KOPT-K1 (cell line): Measurements from ENCODE around the gene FMOD.
"Not testable (repeated sequence)": the region's sequence is repeated elsewhere in the genome, so short reads cannot be mapped to it uniquely, and the experiment has no call there.

Source experiments
- H3K27ac ChIP-seq: fragments of 200-600 bp; sonication (generic); 2 replicates; pipeline ENCODE4 v1.5.1; 2016; ENCODE audit warnings: antibody characterized with exemption, mild to moderate bottlenecking, low read depth, low read length; ENCODE audit not compliant: poor library complexity, severe bottlenecking
- H3K36me3 ChIP-seq: fragments of 200-600 bp; sonication (generic); 2 replicates; pipeline ENCODE4 v1.5.1; 2017; ENCODE audit warnings: antibody characterized with exemption, mild to moderate bottlenecking, low read length, moderate library complexity; ENCODE audit not compliant: insufficient read depth
- H3K9me3 ChIP-seq: fragments of 200-600 bp; sonication (generic); 2 replicates; pipeline ENCODE4 v1.5.1; 2017; ENCODE audit warnings: antibody characterized with exemption, low read length, mild to moderate bottlenecking; ENCODE audit not compliant: insufficient read depth, poor library complexity, severe bottlenecking

Gene FMOD

DNA sequence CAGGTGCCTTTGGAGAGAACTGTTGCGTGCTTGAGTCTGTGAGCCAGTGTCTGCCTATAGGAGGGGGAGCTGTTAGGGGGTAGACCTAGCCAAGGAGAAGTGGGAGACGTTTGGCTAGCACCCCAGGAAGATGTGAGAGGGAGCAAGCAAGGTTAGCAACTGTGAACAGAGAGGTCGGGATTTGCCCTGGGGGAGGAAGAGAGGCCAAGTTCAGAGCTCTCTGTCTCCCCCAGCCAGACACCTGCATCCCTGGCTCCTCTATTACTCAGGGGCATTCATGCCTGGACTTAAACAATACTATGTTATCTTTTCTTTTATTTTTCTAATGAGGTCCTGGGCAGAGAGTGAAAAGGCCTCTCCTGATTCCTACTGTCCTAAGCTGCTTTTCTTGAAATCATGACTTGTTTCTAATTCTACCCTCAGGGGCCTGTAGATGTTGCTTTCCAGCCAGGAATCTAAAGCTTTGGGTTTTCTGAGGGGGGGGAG is 43.2 kb downstream of the FMOD start:
- Histone ChIP-seq H3K27ac (no peak overlapping the region), H3K9me3 (no peaks in the 10 kb centered on the region), H3K36me3 (0 out of 2 replicates have a peak, but pooled peaks cover 5% of the 10 kb centered on the region)

DNA sequence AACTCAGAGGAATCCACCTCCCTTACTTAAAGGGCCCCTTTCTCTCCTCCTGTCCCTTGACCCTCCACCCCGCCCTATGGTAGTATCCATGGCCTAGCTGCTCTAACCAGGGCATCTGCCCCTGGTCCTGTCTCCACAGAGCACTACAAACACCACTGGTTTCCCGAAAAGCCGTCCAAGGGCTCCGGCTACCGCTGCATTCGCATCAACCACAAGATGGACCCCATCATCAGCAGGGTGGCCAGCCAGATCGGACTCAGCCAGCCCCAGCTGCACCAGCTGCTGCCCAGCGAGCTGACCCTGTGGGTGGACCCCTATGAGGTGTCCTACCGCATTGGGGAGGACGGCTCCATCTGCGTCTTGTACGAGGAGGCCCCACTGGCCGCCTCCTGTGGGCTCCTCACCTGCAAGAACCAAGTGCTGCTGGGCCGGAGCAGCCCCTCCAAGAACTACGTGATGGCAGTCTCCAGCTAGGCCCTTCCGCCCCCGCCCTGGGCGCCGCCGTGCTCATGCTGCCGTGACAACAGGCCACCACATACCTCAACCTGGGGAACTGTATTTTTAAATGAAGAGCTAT is 43.9 kb downstream of the FMOD start:
- H3K9me3 ChIP-seq = no peaks in the 10 kb centered on the region
- H3K27ac ChIP-seq = no peak overlapping the region
- H3K36me3 ChIP-seq = 0 out of 2 replicates have a peak, but pooled peaks cover 5% of the 10 kb centered on the region

DNA sequence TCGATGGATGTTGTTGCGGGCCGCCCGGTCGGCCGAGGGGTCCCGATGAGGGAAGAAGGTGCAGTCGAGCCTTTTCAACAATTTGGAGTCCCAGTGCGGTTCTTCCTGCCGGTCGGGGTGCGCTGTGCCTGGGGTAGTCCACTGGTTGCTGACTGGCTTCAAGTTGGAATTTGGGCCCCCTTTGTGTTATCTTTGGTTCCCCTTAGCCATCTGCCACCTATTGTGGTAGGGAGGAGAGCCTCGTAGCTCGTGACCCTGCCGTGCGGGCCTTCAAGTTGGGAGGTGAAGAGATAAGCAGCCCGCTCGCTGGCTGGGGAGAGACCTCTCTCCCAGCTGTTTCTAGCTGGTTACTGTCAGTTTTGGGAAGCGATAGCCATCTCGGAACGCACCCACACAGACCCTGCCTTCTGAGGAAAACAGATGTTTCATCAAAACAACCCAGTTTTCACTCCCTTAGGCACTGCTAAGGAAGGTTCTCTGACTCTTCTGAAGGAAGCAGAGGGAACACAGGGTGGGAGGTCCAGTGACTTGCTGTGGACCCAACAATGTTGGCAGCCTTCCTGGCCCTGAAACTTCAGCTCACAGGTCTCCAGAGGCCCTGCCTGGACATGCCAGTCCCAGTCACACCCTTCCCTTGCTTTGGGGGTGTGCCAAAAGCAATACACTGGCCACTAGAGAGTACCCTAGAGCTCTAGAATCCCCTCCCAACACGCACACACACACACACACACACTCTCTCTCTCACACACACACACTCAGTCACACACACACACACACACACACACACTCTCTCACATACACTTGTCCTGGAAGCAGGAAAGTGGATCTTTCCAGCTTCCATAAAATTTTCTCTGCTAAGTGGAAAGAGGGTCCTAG is 44.6 kb downstream of the FMOD start:
- H3K9me3 ChIP-seq = no peaks in the 10 kb centered on the region
- H3K27ac ChIP-seq = peak overlapping the region; percentile 82
- H3K36me3 ChIP-seq = 0 out of 2 replicates have a peak, but pooled peaks cover 5% of the 10 kb centered on the region

DNA sequence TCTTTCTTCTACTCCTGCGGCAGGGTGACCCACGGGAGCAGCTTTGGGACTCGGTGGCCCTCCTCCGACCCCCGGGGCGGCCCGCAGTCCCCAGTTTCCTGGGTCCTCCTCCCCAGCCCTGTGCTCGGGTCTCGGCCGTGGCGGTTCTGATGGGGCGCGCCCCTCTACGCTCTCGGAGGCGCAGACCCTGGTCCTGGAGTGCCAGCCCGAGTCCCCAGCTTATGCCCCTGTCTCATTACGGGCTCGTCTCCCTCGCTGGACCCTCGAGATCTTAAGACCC is 45.2 kb downstream of the FMOD start:
- H3K27ac ChIP-seq = peak overlapping the region; percentile 82
- H3K9me3 ChIP-seq = no peaks in the 10 kb centered on the region
- H3K36me3 ChIP-seq = 0 out of 2 replicates have a peak, but pooled peaks cover 5% of the 10 kb centered on the region

DNA sequence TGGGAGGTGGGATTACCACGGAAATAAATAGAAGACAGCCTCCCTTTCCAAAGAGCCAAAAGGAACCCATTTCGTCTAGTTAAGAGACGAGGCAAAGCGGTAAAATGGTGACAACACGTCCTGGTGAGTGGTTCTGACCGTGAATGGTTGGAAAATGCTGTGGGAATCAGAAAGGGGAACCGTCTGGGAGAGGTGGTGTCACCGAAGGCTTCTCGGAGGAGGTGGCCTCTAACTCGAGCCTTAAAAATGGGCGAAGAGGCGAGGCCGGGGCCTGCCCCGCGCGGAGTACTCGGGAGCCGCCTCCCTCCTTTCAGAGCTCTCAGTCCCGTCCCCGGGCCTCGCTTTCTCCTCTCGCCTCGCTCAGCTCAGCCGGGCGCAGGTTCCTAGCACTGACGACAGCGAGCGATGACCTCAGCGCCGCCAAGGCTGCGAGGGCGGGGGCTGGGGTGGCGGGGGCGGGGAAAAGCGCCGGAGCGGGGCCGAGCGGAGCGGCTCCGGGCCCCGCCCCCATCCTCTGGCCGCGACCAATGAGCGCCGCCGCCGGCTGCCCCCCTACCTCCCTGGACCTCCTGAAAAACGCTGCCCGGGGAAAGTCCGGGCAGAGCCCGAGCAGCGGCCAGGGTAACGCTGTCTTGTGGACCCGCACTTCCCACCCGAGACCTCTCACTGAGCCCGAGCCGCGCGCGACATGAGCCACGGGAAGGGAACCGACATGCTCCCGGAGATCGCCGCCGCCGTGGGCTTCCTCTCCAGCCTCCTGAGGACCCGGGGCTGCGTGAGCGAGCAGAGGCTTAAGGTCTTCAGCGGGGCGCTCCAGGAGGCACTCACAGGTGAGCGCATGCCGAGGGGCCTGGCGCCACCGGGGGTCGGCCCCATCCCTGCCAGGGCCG is 45.8 kb downstream of the FMOD start, which contains the start of gene BTG2:
Gene BTG2 (plus strand): TSS at position 601 of the 890 bp plus-strand sequence. CDS start 88 bp downstream, at position 689.
- no peaks in the 10 kb centered on the region for H3K9me3 ChIP-seq
- H3K27ac ChIP-seq = peak within 1 kb of the TSS; percentile 82
- H3K36me3 ChIP-seq = 0 out of 2 replicates have a peak, but pooled peaks cover 5% of the 10 kb centered on the region

DNA sequence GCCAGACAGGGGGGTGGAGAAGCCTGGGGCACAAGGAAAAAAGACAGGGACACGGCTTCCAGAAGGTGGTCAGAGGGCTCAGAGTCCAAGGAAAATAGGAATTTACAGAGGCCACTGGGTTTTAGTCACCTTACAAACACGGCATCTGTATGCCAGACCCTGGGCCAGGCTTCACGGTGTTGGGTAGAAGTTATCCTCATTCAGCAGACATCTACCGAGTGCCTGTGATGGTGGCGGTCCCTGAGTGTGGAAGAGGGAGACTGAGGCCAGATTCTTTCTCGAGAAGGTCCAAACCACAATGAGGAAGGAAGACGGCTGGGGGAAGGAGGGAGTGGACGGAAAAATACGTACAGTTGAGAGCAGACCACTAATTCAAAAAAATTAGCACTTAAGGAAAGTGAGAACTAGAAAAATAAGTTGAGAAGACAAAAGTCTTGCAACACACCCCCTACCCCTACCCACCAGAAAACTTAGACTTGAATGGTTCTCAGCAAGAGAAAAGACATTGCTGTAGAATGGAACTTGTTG is 46.5 kb downstream of the FMOD start:
- Histone ChIP-seq H3K27ac (peak overlapping the region; percentile 82), H3K9me3 (no peaks in the 10 kb centered on the region), H3K36me3 (0 out of 2 replicates have a peak, but pooled peaks cover 5% of the 10 kb centered on the region)

DNA sequence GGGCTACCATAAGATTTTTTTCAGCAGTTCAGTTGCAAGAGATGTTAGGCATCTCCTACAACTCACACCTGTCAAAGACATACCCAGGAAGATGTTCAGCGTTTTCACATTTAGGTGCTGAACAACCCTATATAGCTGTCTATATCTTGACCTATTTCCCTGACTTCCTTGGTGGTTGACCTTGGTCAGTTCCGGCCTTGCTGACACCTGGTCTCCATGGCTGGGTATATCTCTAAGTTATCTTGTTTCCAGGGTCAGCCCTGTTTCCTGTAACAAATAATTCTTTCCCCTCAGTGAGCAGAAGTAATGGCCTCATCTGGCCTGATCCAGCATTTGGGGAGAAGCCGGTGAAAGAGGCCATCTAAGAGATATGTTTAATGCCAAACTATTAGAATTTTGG is 48.0 kb downstream of the FMOD start:
- no peaks in the 10 kb centered on the region for H3K9me3 ChIP-seq
- 0 out of 2 replicates have a peak, but pooled peaks cover under 1% of the 10 kb centered on the region for H3K36me3 ChIP-seq
- H3K27ac ChIP-seq = no peak overlapping the region

DNA sequence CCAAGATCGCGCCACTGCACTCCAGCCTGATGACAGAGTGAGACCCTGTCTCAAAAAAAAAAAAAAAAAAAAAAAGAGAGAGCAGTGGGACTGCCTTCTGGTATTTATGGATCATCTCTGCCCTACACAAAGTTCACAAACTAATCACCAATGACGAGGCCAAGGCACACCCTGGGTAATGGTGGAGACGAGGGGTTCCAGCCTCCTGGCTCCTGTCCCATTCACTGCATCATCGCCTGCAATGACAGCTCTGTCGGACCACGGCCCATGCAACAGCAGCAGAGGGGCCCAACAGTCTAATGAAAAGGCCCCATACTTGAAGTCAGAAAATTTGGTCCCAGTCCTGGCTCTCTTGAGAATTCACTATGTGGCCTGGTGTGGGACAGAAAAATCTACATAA is 48.5 kb downstream of the FMOD start:
- H3K27ac ChIP-seq = no peak overlapping the region
- H3K9me3 ChIP-seq = no peaks in the 10 kb centered on the region

DNA sequence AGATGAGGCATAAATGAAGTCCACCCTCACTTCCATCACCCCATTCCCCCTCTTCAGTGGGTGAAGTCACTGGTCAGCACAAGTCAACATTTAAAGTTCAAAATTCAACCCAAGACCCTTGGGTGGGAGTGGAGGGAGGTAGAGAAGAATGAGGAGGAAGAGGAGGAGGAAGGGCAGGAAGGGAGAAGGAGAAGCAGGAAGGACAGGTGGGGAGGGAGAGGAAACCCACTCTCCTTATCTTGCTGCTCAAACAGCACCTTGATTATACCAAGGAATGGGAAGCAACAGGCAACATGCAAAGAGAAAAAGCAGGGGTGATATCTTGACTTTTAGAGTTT is 49.6 kb downstream of the FMOD start:
- Histone ChIP-seq H3K27ac (no peak overlapping the region), H3K9me3 (no peaks in the 10 kb centered on the region), H3K36me3 (no peaks in the 10 kb centered on the region)

More for the DNA sequence above, 48.5 kb downstream of the FMOD start:
- no peaks in the 10 kb centered on the region for H3K36me3 ChIP-seq

DNA sequence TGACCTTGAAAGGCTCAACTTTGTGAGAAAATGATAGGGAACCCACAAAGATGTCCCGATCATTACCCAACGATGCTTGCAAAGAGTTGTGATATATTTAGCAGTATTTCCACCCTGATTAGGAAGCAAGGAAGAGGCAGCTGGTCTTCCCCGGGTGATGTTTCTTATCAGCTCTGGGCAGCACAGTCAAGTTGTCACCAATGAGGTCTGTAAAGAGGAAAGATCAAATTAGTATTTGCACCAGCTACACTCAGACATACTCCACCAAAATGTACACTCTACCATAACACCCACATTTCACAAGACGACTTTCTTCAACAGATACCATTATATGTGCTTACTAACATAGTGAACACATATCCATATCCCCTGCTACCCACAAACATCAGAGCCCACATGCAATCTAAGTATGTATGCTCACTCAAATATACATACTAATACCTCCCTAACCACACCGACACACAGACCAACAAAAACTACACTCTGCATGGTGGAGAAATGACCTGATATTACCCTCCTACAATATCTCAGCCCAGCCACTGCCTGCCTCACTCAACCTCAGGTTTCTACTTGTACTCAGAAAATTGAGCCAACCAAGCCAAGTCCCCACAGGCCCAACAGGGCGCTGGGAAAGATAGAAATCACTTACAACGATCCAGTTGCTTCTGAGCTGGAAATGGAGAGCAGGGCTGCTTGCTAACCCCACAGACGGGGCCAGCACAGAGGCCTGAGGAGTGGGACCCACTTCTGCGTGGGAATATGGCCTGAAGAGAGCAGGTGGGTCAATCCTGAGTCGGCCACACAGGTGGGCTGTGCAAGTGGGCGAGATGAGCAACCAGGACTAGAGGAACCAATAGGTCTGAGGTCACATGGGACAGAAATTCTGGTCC is 50.2 kb downstream of the FMOD start:
- no peaks in the 10 kb centered on the region for H3K36me3 ChIP-seq
- H3K27ac ChIP-seq = no peak overlapping the region
- no peaks in the 10 kb centered on the region for H3K9me3 ChIP-seq

DNA sequence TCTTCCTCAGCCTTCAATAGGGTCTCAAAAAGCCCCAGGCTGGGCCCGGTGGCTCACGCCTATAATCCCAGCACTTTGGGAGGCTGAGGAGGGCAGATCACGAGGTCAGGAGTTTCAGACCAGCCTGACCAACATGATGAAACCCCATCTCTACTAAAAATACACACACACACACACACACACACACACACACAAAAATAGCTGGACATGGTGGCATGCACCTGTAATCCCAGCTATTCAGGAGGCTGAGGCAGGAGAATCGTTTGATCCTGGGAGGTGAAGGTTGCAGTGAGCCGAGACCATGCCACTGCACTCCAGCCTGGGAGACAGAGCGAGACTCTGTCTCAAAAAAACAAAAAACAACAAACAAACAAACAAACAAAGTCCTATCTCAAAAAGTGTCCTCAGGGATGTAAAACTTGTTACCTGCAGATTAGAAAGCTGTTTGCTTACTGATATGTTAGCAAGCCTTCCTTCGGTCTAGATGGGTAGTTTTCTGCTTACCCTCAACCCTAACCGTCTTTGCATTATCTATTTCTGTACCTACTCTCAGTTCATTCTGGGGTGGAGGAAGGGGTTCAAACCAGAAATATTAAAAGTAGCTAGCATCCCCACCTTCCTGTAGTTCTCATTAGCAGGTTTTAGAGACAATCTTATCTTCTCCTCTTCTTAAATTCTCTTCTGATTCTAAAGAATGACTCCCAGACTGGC is 51.0 kb downstream of the FMOD start:
- H3K36me3 ChIP-seq, H3K27ac ChIP-seq, H3K9me3 ChIP-seq: not testable (repeated sequence)

DNA sequence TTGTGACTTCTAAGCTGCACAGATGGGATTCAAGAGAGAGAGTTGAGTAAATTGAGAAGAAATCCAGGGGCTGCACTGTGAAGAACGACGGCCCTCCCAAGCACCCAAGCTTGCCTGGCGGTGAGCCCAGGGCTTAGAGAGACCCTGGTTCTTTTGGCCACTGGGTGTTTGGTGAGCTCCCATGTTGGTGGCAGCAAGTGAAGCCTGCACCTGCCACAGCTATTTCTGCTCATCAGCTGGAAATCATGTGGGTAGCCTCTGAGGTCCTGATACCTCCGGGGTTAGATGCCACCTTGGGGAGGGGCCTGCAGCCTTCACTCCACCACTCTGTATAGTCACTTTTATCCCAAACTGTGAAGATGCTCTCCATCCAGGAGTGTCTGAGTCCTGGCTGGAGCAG is 51.8 kb downstream of the FMOD start:
- Histone ChIP-seq H3K36me3 (no peaks in the 10 kb centered on the region), H3K9me3 (no peaks in the 10 kb centered on the region), H3K27ac (no peak overlapping the region)

DNA sequence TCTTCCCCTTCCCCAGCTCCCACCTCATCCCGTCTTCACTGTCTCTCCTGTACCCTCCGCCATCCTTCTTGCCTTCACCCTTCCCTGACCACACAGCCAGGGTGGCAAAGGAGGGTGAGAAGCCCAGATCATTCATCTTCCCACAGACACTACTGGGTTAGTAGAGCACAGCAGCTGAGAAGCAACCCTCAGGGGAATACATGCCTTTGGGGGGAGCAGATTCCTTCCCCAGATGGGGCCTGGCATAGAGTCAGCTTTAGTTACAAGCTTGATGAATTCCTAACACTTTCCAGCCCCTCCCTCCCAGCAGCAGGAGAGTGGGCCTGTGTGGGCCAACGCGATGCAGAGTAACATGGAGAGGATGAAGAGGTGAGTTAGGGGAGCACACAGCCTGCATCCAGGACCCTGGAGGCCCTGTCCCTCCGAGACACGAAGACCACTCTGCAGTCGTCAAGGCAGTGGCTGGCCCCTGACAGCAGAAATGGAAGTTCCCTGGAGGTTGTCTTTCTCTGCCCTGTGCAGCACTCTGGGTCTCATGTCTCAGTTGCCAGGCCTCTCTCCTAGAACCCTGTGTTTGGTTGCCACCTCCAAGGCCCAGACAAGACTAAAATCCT is 54.4 kb downstream of the FMOD start:
- no peaks in the 10 kb centered on the region for H3K36me3 ChIP-seq
- H3K9me3 ChIP-seq = no peaks in the 10 kb centered on the region
- H3K27ac ChIP-seq = peak overlapping the region; percentile 57
